BE2C (cell line): ENCODE results near the gene INPP4B.

Experiments
- DNase-seq: peaks from one replicate; pipeline ENCODE4 v3.0.0-alpha.2; 2020
- H3K27me3 ChIP-seq: fragments of 250-450 bp; sonication (Bioruptor Pico); 2 replicates; pipeline ENCODE4 v1.5.1; 2020; ENCODE audit warnings: mild to moderate bottlenecking
- H3K36me3 ChIP-seq: fragments of 250-450 bp; sonication (Bioruptor Pico); 2 replicates; pipeline ENCODE4 v1.5.1; 2020; ENCODE audit warnings: mild to moderate bottlenecking
- H3K4me1 ChIP-seq: fragments of 250-450 bp; sonication (Bioruptor Pico); 2 replicates; pipeline ENCODE4 v1.5.1; 2020
- H3K4me3 ChIP-seq: 2 replicates; pipeline ENCODE4 v1.5.1; 2011; ENCODE audit warnings: low read depth, low read length
- H3K9me3 ChIP-seq: fragments of 250-450 bp; sonication (Bioruptor Pico); 2 replicates; pipeline ENCODE4 v1.5.1; 2020
- TF ChIP-seq, protein P1 (sequence below): IDR thresholded peaks from 2 replicates; pipeline ENCODE4 v1.5.1; 2012; ENCODE audit warnings: mild to moderate bottlenecking, low read depth, low read length

INPP4B gene

DNA sequence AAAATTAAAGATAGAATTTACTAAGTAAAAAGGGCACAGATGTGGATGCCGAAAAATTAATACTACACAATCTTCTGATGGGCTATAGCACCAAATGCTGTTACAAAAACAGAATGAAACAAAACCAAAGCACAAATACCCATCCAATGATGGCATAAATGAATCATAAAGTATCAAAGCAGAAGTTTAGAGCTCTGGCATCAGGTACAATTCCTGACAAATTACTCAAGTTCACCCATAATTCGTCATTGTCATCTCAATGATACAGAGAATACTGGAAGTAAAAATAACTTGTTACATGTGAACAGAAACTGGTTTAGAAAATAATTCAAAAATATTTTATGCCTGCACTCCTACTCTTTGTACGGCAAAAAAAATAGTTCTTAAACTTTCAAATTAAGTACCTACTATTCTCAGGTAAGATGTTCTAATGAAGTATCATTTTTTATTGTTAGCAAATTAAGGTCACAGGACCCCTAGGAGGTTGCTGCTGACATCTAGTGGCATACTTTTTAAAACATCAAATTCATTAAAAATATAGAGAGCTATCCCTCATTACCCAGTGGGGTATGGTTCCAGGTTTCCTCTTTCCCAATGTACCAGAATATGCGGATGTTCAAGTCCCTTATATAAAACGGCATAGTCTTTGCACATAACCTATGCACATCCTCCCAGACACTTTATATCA lies 126.1 kb downstream of the INPP4B start:
- no peak for DNase-seq
- Histone ChIP-seq H3K36me3 (no peaks in the 10 kb centered on the region), H3K4me1 (no peaks in the 10 kb centered on the region), H3K9me3 (no peaks in the 10 kb centered on the region), H3K4me3 (no peak overlapping the region), H3K27me3 (no peaks in the 10 kb centered on the region)
- TF ChIP-seq, protein P1, sequence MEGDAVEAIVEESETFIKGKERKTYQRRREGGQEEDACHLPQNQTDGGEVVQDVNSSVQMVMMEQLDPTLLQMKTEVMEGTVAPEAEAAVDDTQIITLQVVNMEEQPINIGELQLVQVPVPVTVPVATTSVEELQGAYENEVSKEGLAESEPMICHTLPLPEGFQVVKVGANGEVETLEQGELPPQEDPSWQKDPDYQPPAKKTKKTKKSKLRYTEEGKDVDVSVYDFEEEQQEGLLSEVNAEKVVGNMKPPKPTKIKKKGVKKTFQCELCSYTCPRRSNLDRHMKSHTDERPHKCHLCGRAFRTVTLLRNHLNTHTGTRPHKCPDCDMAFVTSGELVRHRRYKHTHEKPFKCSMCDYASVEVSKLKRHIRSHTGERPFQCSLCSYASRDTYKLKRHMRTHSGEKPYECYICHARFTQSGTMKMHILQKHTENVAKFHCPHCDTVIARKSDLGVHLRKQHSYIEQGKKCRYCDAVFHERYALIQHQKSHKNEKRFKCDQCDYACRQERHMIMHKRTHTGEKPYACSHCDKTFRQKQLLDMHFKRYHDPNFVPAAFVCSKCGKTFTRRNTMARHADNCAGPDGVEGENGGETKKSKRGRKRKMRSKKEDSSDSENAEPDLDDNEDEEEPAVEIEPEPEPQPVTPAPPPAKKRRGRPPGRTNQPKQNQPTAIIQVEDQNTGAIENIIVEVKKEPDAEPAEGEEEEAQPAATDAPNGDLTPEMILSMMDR, result peak; percentile 60

DNA sequence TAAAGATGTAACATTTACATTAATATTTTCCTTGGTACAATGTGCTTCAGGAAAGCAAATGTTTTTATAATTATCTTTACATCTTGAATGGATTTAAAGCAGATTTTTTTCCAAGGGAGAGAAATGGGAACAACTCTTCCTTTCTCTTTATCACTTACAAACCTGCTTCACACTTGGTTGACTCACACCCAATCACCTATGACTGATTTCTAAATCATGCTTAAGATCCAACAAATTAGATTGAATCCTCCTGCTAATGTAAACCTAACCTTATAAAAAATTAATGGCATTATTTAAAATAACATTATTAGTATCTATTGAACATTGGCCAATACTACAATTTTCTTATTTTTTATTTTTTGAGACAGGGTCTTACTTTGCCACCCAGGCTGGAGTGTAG lies 127.1 kb downstream of the INPP4B start:
- Histone ChIP-seq H3K9me3 (no peaks in the 10 kb centered on the region), H3K4me3 (no peak overlapping the region), H3K36me3 (no peaks in the 10 kb centered on the region), H3K27me3 (no peaks in the 10 kb centered on the region), H3K4me1 (no peaks in the 10 kb centered on the region)
- TF ChIP-seq, protein P1, result no peak
- no peak for DNase-seq

DNA sequence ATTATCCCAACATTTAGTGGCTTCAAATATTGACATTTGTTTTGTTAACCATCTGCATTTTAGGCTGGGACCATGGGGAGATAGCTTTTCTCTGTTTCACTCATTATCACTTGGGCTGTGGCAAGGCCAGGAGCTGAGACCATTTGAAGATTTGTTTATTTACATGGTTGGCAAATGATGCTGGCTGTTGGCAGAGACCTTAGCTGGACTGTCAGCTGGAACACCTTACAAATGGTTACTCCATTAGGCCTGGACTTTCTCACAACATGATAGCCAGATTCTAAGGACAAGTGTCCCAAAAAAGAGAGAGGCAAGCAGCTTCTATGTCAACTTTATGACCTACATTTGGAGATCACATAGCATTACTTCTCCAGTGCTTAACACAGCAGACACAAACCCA lies 130.4 kb downstream of the INPP4B start:
- no peaks in the 10 kb centered on the region for H3K27me3 ChIP-seq
- no peaks in the 10 kb centered on the region for H3K9me3 ChIP-seq
- H3K4me1 ChIP-seq, result no peaks in the 10 kb centered on the region; the same call in 1 of the 2 replicates
- no peak overlapping the region for H3K4me3 ChIP-seq
- H3K36me3 ChIP-seq, result no peaks in the 10 kb centered on the region
- DNase-seq, result no peak
- TF ChIP-seq, protein P1, result no peak

DNA sequence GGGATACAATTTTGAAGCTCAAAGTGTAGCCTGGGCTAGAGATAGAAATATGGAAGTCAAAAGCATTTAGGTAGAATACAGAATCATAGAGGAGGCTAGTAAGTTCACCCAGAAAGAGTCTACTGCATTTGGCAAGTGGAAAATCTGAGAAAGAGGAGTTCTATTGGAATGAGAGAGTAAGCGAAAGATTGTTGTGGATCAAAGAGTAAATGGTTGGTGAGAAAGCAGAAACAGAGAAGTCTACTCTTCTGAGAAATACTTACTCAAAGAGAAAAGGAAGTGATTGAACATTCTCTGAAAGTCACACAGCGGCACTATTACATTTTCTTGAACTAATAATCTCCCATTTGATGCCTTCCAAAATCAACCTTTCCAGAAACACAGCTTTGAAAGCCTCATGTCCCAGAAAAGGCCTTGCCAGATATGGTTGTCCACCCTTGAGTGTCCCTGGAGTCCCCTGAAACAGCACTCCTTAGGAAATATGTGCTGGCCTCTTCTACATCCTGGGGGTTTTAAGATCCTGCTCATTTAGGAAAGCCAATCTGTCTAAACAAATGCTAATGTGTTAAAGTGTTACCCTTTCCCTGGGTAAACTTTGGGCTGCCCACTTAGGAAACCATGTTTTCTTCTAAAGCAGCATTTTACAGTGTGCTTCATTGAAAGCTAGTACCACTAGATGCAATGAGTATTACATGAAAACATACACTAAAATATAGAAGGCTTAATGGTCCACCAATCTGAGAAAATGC lies 132.6 kb downstream of the INPP4B start:
- TF ChIP-seq, protein P1, result no peak
- no peaks in the 10 kb centered on the region; the same call in 1 of the 2 replicates for H3K4me1 ChIP-seq
- no peaks in the 10 kb centered on the region for H3K27me3 ChIP-seq
- H3K4me3 ChIP-seq, result no peak overlapping the region
- DNase-seq, result no peak
- no peaks in the 10 kb centered on the region for H3K9me3 ChIP-seq
- H3K36me3 ChIP-seq, result no peaks in the 10 kb centered on the region

DNA sequence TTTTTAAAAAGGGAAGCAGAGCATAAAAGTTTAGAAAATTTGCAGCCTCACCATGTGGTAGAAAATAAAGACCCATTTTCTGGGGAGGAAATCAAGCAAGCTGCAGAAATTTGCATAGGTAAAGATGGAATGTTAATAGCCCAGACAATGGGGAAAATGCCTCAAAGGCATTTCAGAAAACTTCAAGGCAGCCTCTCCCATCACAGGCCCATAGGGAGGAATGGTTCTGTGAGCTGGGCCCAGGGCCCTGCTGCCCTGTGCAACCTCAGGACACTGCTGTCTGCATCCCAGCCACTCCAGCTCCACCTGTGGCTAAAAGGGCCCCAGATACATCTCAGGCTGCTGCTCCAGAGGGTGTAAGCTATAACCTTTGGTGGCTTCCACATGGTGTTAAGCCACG lies 137.9 kb downstream of the INPP4B start:
- Histone ChIP-seq H3K27me3 (no peaks in the 10 kb centered on the region), H3K4me1 (no peaks in the 10 kb centered on the region; the same call in 1 of the 2 replicates), H3K36me3 (no peaks in the 10 kb centered on the region), H3K9me3 (no peaks in the 10 kb centered on the region), H3K4me3 (no peak overlapping the region)
- TF ChIP-seq, protein P1, result no peak
- DNase-seq, result no peak

DNA sequence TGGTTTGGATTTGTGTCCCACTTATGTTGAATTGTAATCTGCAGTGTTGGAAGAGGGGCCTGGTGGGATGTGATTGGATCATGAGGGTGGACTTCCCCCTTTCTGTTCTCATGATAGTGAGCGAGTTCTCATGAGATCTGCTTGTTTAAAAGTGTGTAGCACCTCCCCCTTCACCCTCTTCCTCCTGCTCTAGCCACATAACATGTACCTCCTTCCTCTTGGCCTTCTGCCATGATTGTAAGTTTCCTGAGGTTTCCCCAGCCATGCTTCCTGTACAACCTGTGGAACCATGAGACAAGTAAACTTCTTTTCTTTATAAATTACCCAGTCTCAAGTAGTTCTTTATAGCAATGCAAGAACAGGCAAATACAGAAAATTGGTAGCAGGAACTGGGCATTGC lies 138.7 kb downstream of the INPP4B start:
- TF ChIP-seq, protein P1, result no peak
- Histone ChIP-seq H3K36me3 (no peaks in the 10 kb centered on the region), H3K9me3 (no peaks in the 10 kb centered on the region), H3K27me3 (no peaks in the 10 kb centered on the region), H3K4me1 (no peaks in the 10 kb centered on the region; the same call in 1 of the 2 replicates), H3K4me3 (no peak overlapping the region)
- no peak for DNase-seq
